ENCODE measurements around the gene GNGT2. TPM values are rescaled to one million over a fixed set of nuclear protein-coding genes. Genes with fewer than 3 reads are reported as not detected.
A peak's percentile ranks its signal among the peaks of the same experiment; 100 is the strongest.

GNGT2 gene
- total RNA-seq, 8 experiments from 2014 or later = 0.42 to 12.2 (median 1.1) TPM; not detected in 3

DNA sequence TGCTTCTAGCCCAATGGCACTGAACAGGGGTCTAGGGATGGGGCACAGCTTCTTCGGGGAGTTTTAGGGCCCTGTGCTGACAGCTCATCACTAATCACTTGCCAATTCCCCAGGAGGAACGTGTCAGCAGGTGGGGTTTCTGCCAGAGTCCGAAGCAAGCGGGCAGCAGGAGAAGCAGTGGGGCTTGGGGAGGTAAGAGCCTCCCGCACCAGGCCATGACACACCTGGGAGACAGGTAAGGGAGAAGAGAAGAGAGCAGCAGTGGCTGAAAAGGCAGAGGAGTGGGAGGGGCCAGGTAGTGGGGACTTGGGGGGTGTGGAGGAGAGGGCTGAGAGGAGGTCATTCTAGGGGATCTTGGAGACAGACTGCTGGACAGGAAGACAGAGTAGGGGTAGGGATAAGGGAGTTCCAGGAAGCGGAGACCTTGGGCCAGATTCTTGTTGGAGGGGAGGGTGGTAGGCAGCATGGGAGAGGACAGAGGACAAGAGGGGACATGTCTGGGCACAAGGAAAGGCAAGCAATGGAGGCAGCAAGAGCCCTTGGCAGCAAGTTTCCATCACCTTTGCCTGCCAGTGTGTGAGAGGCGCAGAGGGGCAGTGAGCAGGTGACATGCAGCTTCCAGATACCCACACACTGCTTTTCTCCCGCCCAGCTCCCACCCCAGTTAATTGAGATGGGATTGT, 15.3 kb upstream of the GNGT2 start:
- ATAC-seq (replicated peaks in 6 of 8) = no peak
- Histone ChIP-seq H3K27ac (no peak overlapping the region), H3K4me3 (no peak overlapping the region), H3K4me1 (replicated peaks in 1 of 2) (no peaks in the 10 kb centered on the region)
- in situ Hi-C loops (cut with MboI; ENCODE audit: low pct_unique_long_range_greater_than_20kb in 2 of 9, low sequenced_read_pairs in 9 of 9, unreplicated experiment in 9 of 9) = no loop called here
- WGBS, 10 experiments = 40 to 100% (median 77%) methylated on average over 1 to 3 of the region's 8 CpGs; no CpG with 5 or more reads in 6 of the 10 experiments

DNA sequence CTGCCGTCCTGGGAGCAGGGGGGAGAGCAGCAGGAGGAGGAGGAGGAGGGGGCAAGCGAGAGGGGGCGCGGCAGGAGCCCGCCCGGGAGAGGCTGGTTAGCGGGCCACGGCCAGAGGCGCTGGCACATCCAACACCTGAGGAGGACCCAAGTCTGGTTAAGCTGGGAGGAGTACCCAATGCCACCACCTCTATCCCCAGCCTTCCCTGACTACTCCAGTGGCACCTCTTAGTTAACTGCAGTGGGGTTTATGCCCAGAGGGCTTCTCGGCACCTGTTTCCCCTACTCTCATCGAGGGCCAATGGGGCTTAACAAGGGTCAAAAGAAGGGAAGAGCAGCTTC, 14.6 kb upstream of the GNGT2 start:
- Histone ChIP-seq H3K27ac (no peak overlapping the region), H3K4me3 (no peak overlapping the region), H3K4me1 (replicated peaks in 1 of 2) (no peaks in the 10 kb centered on the region)
- in situ Hi-C loops (cut with MboI; ENCODE audit: low pct_unique_long_range_greater_than_20kb in 2 of 9, low sequenced_read_pairs in 9 of 9, unreplicated experiment in 9 of 9) = no loop called here
- WGBS, 10 experiments = 20 to 67% (median 50%) methylated on average over 1 to 2 of the region's 11 CpGs; no CpG with 5 or more reads in 6 of the 10 experiments
- ATAC-seq (replicated peaks in 6 of 8) = no peak

DNA sequence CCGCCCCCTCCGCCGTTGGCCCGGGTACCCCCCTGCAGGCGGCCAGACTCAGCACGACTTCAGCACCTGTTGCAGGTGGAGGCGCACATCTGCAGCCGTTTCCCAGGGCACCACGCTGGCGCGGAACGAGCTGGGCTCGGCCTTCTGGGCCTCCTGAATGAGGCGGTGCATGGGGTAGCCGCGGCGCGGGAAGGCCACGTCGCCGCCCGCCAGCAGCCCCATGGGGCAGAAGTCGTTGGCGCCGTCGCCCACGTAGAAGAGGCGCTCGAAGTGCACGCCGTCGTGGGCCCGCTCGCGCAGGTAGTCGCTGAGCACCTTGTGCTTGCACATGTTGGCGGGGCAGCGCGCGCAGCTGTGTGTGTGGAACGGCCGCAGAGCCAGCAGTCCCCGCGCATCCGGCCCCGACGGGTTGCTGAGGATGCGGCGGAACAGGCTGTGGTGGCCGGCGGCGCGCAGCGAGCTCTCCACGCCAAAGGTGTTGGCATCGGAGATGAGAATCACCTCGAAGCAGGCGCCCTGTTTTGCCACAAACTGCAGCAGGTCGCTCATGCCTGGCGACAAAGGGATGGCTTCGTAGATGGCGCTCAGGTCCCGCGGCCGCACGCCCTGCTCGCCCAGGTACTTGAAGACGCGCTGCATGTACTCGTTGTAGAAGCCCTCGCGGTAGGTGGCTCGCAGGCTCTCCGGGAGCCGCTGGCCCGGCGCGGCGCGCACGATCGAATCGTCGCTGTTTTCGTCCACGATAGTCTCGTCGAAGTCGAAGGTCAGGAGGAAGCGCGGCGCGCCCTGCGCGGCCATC, 14.0 kb upstream of the GNGT2 start:
- no peak overlapping the region for H3K4me3 ChIP-seq
- ATAC-seq (replicated peaks in 6 of 8) = peak in 4 of 8 experiments; percentile 18 to 32 (median 27)
- in situ Hi-C loops (cut with MboI; ENCODE audit: low pct_unique_long_range_greater_than_20kb in 2 of 9, low sequenced_read_pairs in 9 of 9, unreplicated experiment in 9 of 9) = no loop called here
- H3K27ac ChIP-seq = no peak overlapping the region
- 2 to 4% (median 3%) methylated on average over 7 to 17 of the region's 95 CpGs; no CpG with 5 or more reads in 7 of the 10 experiments for WGBS, 10 experiments
- H3K4me1 ChIP-seq (replicated peaks in 1 of 2) = no peaks in the 10 kb centered on the region

DNA sequence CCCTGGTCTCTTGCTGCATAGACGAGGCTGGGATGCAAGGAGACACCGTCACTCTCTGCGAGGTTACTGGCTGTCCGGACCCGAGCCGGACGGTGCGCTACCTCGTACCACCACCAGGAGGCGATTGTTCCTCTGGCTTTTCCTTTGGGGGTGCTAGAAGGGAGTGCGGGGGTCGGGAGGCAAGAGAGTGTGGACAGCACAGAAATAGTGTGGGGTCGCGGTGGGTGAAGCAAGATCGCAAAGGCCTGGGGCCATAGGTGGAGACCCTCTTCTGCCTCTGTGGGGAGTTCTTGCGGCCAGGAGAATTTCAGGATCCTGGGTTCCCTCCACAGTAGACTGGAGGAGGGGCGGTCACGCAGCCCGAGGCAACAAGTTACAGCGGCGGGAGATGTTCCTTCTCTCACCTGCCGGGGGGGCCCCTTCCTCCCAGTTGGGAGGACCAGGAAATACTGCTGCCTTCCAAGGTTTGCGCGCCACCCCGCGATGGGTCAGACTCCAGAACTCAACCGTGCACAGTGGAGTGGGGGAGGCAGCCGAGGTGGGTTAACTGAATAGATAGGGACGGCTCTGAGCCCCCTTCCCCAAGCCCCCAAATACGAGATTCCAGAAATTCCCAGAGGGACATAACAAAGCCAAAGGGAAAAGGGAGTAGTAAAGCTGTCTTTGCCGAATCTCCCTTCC, 13.3 kb upstream of the GNGT2 start:
- Histone ChIP-seq H3K4me1 (replicated peaks in 1 of 2) (no peaks in the 10 kb centered on the region), H3K27ac (no peak overlapping the region), H3K4me3 (no peak overlapping the region)
- peak; percentile 9 to 69 (median 46) for ATAC-seq (replicated peaks in 6 of 8)
- WGBS, 10 experiments = 0 to 60% (median 3%) methylated on average over 1 to 4 of the region's 31 CpGs; no CpG with 5 or more reads in 4 of the 10 experiments
- in situ Hi-C loops (cut with MboI; ENCODE audit: low pct_unique_long_range_greater_than_20kb in 2 of 9, low sequenced_read_pairs in 9 of 9, unreplicated experiment in 9 of 9) = no loop called here

DNA sequence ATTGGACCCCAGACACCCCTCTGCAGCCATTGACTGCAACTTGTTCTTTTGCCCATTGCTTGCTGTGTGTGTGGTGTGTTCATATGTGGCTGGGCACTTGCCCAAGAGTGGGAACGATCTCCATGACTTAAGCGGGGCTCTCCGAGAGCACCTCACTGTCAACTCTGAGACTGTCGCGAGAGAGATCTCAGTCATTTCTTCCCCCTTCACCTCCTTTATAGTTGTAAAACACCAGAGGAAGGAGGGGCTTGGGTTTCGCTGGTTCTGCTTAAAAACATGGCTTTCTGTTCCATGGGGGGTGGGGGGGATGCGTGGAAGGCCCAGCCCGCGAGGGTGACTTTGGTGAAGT, 12.8 kb upstream of the GNGT2 start:
- ATAC-seq (replicated peaks in 6 of 8) = peak in 1 of 8 experiments; percentile 3

DNA sequence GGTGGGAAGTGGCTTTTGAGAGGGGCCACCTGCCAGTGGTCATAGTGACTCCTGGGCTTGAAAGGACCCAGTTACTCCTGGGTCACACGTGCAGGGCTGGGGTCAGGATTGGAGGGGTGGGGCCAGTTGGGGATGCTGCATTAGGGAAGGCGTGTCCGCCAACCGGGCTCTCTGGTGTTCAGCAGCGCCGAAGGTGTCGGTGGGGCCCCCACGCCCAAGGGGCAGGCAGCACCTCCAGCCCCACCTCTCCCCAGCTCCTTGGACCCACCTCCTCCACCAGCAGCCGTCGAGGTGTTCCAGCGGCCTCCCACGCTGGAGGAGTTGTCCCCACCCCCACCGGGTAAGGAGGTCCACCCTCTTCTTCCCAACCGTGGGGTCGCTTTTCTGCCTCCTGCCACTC, 9.6 kb upstream of the GNGT2 start:
- in situ Hi-C loops (cut with MboI; ENCODE audit: low pct_unique_long_range_greater_than_20kb in 2 of 9, low sequenced_read_pairs in 9 of 9, unreplicated experiment in 9 of 9) = no loop called here
- Histone ChIP-seq H3K4me3 (no peak overlapping the region), H3K27ac (no peak overlapping the region), H3K4me1 (replicated peaks in 1 of 2) (no peaks in the 10 kb centered on the region)
- WGBS, 10 experiments = no CpG with 5 or more reads among the region's 15 CpGs
- ATAC-seq (replicated peaks in 6 of 8) = no peak

More for the DNA sequence above, 12.8 kb upstream of the GNGT2 start:
- in situ Hi-C loops (cut with MboI; ENCODE audit: low pct_unique_long_range_greater_than_20kb in 2 of 9, low sequenced_read_pairs in 9 of 9, unreplicated experiment in 9 of 9) = no loop called here
- H3K4me3 ChIP-seq = no peak overlapping the region
- no peak overlapping the region for H3K27ac ChIP-seq
- H3K4me1 ChIP-seq (replicated peaks in 1 of 2) = no peaks in the 10 kb centered on the region
- 3% methylated on average over 5 of the region's 9 CpGs; no CpG with 5 or more reads in 9 of the 10 experiments for WGBS, 10 experiments

DNA sequence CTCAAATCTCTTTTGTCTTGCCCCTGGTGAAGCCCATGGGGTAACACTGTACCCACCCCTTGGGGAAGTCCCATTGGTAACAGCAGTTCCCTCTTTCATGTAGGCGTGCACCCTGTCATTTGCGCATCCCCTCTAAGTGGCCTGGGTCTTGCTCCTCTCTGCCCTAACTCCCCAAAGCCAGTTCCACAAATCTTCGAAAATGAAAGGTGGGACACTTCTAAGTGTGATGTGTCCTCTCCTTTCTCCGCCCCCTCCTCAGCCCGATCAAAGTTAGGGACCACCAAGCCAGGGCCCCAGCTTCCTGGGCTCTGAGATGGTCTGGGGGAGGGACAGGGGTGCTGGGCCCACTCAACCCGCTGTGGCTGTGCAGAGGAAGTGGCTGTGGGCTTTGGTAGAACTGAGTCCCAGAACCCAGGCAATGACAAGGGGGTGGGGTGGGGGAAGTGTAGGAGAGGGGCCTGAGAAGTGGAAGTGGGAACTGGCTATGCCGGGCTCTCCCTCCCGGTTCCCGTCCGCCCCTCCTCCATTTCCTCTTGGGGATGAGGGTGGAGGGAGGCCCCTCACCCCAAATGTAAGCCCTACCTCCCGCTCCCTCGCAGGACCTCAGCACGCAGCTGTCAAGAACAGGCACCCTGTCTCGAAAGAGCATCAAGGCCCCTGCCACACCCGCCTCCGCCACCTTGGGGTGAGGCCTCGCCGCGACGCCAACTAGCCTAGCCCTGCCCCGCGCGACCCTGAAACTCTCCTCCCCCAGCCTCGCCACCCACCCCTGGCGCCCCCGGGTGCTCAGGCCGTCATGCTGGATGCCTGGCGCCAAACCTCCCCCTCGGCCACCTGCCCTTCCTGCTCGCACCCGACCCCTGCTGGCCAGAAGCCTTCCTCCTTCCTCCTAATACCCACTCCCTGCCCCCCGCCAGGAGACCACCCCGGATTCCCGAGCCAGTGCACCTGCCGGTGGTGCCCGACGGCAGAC, 8.9 kb upstream of the GNGT2 start:
- in situ Hi-C loops (cut with MboI; ENCODE audit: low pct_unique_long_range_greater_than_20kb in 2 of 9, low sequenced_read_pairs in 9 of 9, unreplicated experiment in 9 of 9) = no loop called here
- no peaks in the 10 kb centered on the region for H3K4me1 ChIP-seq (replicated peaks in 1 of 2)
- peak in 1 of 8 experiments; percentile 4 for ATAC-seq (replicated peaks in 6 of 8)
- WGBS, 10 experiments = 60 to 100% (median 83%) methylated on average over 1 to 6 of the region's 37 CpGs; no CpG with 5 or more reads in 6 of the 10 experiments
- H3K27ac ChIP-seq = no peak overlapping the region
- no peak overlapping the region for H3K4me3 ChIP-seq

DNA sequence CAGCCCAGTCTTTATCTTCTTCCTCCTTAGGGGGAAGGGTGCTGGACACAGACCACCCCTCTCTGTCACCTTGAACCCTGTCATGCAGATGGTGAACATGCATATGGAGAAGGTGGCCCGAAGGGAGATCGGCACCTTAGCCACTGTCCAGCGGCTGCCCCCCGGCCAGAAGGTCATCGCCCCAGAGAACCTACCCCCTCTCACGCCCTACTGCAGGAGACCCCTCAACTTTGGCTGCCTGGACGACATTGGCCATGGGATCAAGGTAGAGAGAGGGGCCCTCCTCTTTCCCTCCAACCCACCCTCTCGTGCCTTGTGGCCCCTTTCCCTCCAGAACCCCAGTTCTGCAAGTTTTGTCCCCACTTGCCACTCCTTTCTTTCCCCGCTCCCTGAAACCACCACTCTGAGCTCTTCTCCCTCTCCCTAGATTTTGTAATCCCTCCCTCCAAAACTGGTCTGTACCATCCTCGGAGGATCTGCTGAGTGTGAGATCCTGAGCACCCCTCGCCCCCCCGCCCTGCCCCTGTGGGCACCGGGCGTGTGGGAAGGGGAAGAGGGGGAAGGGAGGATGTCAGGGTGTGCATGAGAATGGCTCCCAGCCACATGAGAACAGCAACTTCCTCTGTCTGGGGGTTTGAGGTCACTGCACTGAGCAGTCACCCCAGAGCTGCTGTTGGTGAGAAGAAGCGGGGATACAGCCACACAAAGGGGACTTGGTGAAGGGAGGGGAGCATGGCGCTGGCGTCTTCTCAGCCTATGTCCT, 7.5 kb upstream of the GNGT2 start:
- Histone ChIP-seq H3K27ac (no peak overlapping the region), H3K4me1 (replicated peaks in 1 of 2) (no peaks in the 10 kb centered on the region), H3K4me3 (no peak overlapping the region)
- WGBS, 10 experiments = 40 to 100% (median 75%) methylated on average over 1 to 2 of the region's 17 CpGs; no CpG with 5 or more reads in 6 of the 10 experiments
- in situ Hi-C loops (cut with MboI; ENCODE audit: low pct_unique_long_range_greater_than_20kb in 2 of 9, low sequenced_read_pairs in 9 of 9, unreplicated experiment in 9 of 9) = no loop called here
- ATAC-seq (replicated peaks in 6 of 8) = no peak

DNA sequence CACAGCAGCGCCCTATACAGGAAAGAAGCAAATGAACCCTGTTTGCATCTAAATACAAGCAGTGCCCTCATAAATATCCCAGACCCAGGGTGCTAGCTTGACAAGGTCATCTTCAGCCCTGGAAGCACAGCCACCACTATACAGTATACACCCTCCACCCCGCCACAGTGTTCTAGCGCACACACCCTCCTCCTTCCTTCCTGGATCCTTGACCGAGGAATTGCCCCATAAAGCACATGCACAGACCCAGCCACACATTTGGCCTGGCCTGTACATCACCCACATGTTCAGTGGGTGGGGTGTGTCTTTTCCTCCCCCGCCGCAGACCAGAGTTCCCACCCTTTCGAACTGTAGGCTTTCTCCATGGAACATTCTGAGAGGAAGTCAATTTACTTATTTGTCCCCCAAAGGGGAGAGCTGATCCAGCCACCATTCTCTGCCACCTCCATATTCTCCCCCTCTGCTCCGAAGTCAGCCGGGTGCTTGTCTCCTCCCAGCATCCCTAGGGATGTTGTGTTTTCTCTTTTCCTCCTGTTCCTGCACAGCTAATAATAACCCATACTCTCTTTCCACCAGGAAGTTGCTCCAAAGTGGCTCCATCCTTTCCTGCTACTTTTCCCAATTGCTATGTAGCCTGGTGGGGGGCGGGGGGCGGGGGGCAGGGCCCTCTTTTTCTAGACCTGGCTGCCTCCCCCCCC, 6.7 kb upstream of the GNGT2 start:
- in situ Hi-C loops (cut with MboI; ENCODE audit: low pct_unique_long_range_greater_than_20kb in 2 of 9, low sequenced_read_pairs in 9 of 9, unreplicated experiment in 9 of 9) = no loop called here
- 0 to 90% (median 79%) methylated on average over 1 to 6 of the region's 11 CpGs for WGBS, 10 experiments
- no peak overlapping the region for H3K4me3 ChIP-seq
- no peak overlapping the region for H3K27ac ChIP-seq
- no peaks in the 10 kb centered on the region for H3K4me1 ChIP-seq (replicated peaks in 1 of 2)
- ATAC-seq (replicated peaks in 6 of 8) = peak in 4 of 8 experiments; percentile 20 to 70 (median 28)

DNA sequence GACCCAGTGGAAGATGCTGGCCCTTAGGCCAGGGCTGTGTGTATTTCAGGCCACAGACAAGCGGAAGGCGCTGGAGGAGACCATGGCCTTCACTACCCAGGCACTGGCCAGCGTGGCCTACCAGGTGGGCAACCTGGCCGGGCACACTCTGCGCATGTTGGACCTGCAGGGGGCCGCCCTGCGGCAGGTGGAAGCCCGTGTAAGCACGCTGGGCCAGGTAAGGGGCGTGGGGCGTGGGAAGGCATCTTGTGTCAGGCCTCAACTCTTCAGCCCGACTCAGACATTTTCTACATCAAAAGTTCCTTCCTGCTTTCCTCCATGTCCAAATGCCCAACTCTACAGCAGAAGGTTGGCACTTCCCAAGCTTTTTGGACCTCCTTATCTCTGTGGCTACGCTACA, 6.1 kb upstream of the GNGT2 start:
- Histone ChIP-seq H3K4me3 (no peak overlapping the region), H3K27ac (no peak overlapping the region), H3K4me1 (replicated peaks in 1 of 2) (no peaks in the 10 kb centered on the region)
- no peak for ATAC-seq (replicated peaks in 6 of 8)
- in situ Hi-C loops (cut with MboI; ENCODE audit: low pct_unique_long_range_greater_than_20kb in 2 of 9, low sequenced_read_pairs in 9 of 9, unreplicated experiment in 9 of 9) = no loop called here
- whole genome bisulfite sequencing, 10 experiments = 60 to 100% (median 85%) methylated on average over 1 to 4 of the region's 13 CpGs; no CpG with 5 or more reads in 3 of the 10 experiments

DNA sequence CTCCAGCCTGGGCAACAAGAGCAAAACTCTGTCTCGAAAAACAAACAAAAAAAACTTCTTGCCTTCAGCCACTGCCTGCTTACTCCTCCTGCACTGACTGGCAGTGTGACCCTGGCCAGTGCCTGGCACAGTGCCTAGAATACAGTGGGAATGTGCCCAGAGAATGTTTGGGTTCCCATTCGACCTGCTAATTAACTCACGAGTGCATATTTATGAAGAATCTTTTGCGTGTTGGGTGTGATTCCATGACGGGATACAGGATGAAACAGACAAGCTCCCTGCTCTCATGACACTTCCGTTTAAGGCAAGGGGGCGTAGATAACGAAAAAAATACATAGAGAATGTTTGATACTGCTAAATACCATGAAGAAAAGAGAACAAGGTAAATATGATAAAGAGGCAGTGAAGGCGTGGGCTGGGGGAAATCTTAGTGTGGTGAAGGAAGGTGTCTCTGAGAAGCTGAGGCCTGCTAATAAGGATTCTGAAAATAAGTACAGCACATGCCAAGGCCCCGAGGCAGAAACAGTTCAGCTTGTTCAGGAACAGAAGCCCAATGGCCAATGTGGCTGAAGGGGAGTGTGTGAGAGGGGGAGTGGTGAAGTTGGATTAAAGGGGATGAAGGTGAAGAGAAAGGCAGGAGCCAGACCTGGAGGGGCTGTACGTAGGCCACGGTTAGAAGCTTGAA, 4.4 kb upstream of the GNGT2 start:
- Histone ChIP-seq H3K4me1 (replicated peaks in 1 of 2) (no peaks in the 10 kb centered on the region), H3K4me3 (no peak overlapping the region), H3K27ac (no peak overlapping the region)
- in situ Hi-C loops (cut with MboI; ENCODE audit: low pct_unique_long_range_greater_than_20kb in 2 of 9, low sequenced_read_pairs in 9 of 9, unreplicated experiment in 9 of 9) = no loop called here
- peak in 1 of 8 experiments; percentile 64 for ATAC-seq (replicated peaks in 6 of 8)
- 15 to 87% (median 68%) methylated on average over 3 to 11 of the region's 12 CpGs for WGBS, 10 experiments

Measured in motor neuron (in vitro differentiated cells).